ENCODE data around the gene ZGPAT. TPM values are rescaled to one million over a fixed set of nuclear protein-coding genes. Genes with fewer than 3 reads are reported as not detected.

The ZGPAT gene
- total RNA-seq, 1 donor from 2014 or later, result 36.7 TPM

DNA sequence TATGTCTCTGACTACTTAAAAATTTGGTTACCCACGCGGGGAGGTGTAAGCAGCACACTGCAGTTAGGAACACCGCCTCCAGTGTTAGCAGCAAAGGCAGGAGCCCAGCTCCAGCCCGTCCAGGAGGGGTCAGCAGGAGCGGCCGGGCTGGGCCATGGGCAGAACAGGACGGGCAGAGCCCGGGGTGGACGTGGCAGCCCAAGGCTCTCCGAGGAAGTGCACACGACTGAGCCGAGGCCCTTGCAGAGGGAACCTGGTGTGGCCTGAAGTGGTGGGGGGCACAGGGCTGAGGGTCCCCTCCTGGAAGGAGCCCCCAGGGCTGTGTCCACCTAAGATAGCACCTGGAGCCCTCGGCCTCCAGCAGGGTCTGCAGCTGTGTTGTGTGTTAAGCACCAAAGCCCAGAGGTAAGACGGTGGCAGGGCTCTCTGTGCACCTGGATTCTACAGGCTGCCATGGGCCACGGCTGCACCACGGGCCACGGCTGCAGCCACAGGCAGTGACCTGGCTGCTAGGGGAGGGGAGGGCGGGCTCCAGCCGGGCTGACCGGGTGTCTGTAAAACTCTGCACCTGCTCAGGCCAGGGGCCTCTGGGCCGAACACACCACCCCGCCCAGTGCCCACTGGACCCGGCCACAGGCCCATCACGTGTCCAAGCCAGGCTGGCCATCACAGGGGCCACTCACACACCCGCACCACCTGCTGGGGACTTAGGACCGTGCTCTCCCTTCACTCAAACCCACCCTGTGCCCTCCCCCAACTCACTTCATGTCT, 38.3 kb downstream of the ZGPAT start:
- no peak overlapping the region for H3K4me3 Mint-ChIP-seq
- no peaks in the 10 kb centered on the region for H3K27me3 Mint-ChIP-seq (ENCODE audit: insufficient read depth)
- no peak overlapping the region for H3K27ac Mint-ChIP-seq
- H3K36me3 Mint-ChIP-seq (ENCODE audit: low read depth), result peaks cover 4% of the 10 kb centered on the region
- H3K9me3 Mint-ChIP-seq, result no peaks in the 10 kb centered on the region
- no peak for DNase-seq (ENCODE audit: low spot score)
- H3K4me1 Mint-ChIP-seq (ENCODE audit: low read depth), result peaks cover 8% of the 10 kb centered on the region
- intact Hi-C loops (cut with micrococcal nuclease), result no loop called here

GRCh38 chr20:63746751-63747315, 39.0 kb downstream of the ZGPAT start:
- Mint-ChIP-seq H3K9me3 (no peaks in the 10 kb centered on the region), H3K27ac (no peak overlapping the region), H3K4me3 (no peak overlapping the region), H3K4me1 (ENCODE audit: low read depth) (peaks cover 10% of the 10 kb centered on the region), H3K27me3 (ENCODE audit: insufficient read depth) (no peaks in the 10 kb centered on the region), H3K36me3 (ENCODE audit: low read depth) (peaks cover 4% of the 10 kb centered on the region)
- intact Hi-C loops (cut with micrococcal nuclease), result no loop called here
- DNase-seq (ENCODE audit: low spot score), result no peak

GRCh38 chr20:63747622-63748069, 39.8 kb downstream of the ZGPAT start:
- Mint-ChIP-seq H3K4me1 (ENCODE audit: low read depth) (peaks cover 10% of the 10 kb centered on the region), H3K9me3 (no peaks in the 10 kb centered on the region)

DNA sequence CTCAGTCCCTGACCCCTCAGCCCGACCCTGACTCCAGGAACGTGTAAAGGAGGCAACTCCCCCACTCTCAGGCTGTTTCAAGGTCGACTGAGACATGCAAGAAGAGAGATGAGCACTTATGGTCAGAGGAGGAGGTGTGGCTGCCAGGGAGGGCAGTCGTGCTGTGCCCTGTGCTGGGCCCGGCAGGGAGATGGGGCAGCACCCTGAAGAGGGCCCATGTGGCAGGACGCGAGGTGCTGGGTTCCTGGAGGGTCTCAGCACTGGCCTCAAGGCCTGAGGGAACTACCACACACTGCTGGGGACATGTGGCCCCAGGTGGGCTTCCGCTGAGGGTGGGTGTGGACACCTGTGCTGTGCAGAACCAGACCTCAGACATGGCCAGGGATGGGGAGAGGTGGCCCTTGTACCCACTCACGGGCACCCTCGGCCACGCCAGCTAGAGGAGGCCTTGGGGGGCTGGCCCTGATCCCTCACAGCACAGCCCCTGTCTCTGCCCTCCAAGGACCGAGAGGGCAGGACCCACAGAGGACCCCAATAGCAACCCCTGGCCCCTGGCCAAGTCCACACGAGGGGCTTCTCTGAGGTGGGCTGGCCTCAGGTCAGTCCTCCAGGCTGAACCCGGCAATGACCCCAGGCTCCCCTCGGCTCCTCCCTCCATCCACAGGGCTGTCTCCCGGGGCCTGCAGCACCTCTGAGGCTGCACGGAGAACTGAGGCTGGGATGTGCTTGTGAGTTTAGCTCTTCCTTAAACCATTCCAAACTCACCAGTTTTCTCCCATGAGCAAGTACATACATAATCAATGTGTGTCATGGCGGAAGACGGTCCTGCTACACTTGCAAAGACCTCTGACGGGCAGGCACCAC, 40.5 kb downstream of the ZGPAT start:
- Mint-ChIP-seq H3K36me3 (ENCODE audit: low read depth) (peaks cover 4% of the 10 kb centered on the region), H3K4me1 (ENCODE audit: low read depth) (peaks cover 10% of the 10 kb centered on the region), H3K9me3 (no peaks in the 10 kb centered on the region), H3K27me3 (ENCODE audit: insufficient read depth) (no peaks in the 10 kb centered on the region), H3K4me3 (no peak overlapping the region), H3K27ac (no peak overlapping the region)
- no peak for DNase-seq (ENCODE audit: low spot score)
- intact Hi-C loops (cut with micrococcal nuclease), result no loop called here

More at GRCh38 chr20:63747622-63748069, 39.8 kb downstream of the ZGPAT start:
- DNase-seq (ENCODE audit: low spot score), result no peak
- intact Hi-C loops (cut with micrococcal nuclease), result no loop called here
- Mint-ChIP-seq H3K4me3 (no peak overlapping the region), H3K27me3 (ENCODE audit: insufficient read depth) (no peaks in the 10 kb centered on the region), H3K36me3 (ENCODE audit: low read depth) (peaks cover 4% of the 10 kb centered on the region), H3K27ac (no peak overlapping the region)

DNA sequence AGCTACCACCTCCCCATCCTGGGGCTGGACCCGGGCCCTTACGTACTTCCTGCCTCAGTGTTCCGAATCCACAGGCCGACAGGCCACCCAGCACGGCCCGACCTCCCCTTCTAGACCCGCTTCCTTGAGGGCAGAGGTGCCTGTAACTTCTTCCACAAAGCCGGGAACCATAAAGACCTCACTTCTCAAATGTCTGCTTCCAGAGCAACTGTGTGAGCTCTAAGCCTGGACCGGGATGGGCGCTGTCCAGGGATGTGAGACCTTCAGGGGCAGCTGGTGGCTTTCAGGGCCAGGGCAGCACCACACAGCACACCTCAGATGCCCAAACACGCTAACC, 41.1 kb downstream of the ZGPAT start:
- Mint-ChIP-seq H3K36me3 (ENCODE audit: low read depth) (peaks cover under 1% of the 10 kb centered on the region), H3K4me3 (no peak overlapping the region), H3K27ac (no peak overlapping the region), H3K4me1 (ENCODE audit: low read depth) (peaks cover 10% of the 10 kb centered on the region), H3K9me3 (no peaks in the 10 kb centered on the region), H3K27me3 (ENCODE audit: insufficient read depth) (no peaks in the 10 kb centered on the region)
- no peak for DNase-seq (ENCODE audit: low spot score)
- intact Hi-C loops (cut with micrococcal nuclease), result no loop called here

GRCh38 chr20:63749597-63750508, 42.0 kb downstream of the ZGPAT start:
- no peaks in the 10 kb centered on the region for H3K36me3 Mint-ChIP-seq (ENCODE audit: low read depth)
- peak overlapping the region; percentile 29 for H3K27ac Mint-ChIP-seq
- intact Hi-C loops (cut with micrococcal nuclease), result no loop called here
- no peak for DNase-seq (ENCODE audit: low spot score)
- H3K9me3 Mint-ChIP-seq, result no peaks in the 10 kb centered on the region
- peaks cover 10% of the 10 kb centered on the region for H3K4me1 Mint-ChIP-seq (ENCODE audit: low read depth)
- H3K4me3 Mint-ChIP-seq, result no peak overlapping the region
- no peaks in the 10 kb centered on the region for H3K27me3 Mint-ChIP-seq (ENCODE audit: insufficient read depth)

DNA sequence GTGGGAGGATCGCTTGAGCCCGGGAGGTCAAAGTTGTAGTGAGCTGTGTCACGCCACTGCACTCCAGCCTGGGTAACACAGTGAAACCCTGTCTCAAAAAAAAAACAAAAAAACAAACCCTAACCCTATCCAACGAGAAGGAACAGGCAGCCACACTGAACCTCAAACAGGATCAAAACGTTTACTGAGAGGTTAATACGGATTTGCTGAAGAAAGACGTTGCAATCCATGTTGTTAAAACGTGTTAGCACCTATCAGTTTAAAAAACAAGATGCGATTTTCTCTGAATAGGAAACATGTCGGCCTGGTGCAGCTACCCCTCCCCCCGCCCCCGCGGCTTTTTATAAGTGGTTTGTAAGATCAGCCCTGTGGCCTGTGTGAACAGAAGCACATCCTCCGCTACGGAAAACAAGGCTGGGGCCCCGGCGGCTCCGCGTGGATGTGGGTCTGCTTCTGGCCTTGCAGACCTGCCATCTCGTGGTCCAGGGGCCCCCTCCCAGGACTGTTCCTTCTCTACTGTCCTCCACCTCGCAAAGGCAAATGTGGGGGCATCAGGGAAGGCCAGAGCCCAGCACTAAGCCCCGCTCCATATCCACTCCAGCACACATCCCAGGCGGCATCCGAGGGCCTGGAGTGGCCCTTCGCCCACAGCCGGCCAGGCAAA, 43.1 kb downstream of the ZGPAT start:
- Mint-ChIP-seq H3K4me1 (ENCODE audit: low read depth) (peaks cover 10% of the 10 kb centered on the region), H3K4me3 (peak overlapping the region; percentile 49), H3K27ac (peak overlapping the region; percentile 81), H3K27me3 (ENCODE audit: insufficient read depth) (peaks cover 4% of the 10 kb centered on the region), H3K9me3 (no peaks in the 10 kb centered on the region), H3K36me3 (ENCODE audit: low read depth) (no peaks in the 10 kb centered on the region)
- DNase-seq (ENCODE audit: low spot score), result no peak
- intact Hi-C loops (cut with micrococcal nuclease), result loop anchor here (1.0 kb wide), 2 partner anchors 11 to 44 kb away; partner anchors contain the start of gene ARFRP1

DNA sequence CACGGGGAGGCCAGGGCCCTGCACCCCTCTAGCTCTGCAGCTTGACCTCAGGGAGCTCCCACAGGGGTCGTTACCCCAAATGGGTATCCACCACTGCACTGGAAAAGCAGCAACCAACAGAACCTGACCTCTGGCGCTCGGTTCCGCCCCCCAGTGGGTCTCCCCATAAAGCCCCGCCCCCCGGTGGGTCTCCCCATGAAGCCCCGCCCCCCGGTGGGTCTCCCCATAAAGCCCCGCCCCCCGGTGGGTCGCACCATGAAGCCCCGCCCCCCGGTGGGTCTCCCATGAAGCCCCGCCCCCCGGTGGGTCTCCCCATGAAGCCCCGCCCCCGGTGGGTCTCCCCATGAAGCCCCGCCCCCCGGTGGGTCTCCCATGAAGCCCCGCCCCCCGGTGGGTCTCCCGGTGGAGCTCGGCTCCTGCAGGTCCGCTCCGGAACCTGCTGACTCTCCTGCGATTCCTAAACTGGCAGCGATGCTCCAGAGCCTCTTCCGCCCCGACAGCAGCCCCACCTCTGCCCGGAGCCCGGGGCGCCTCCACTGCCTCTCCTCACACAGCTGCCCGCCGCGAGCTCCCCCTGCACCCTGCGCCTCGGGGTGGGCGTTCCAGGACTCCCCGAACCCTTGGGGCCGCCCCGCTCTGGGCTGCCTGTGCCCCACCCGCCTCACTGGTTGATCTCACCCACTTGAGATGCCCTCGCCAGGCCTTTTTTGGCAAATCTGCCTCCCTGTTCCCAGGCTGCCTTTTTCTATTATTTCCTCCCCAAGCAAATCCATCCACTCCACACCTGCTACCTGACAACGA, 43.8 kb downstream of the ZGPAT start:
- Mint-ChIP-seq H3K9me3 (no peaks in the 10 kb centered on the region), H3K27me3 (ENCODE audit: insufficient read depth) (peaks cover 4% of the 10 kb centered on the region), H3K4me3 (peak overlapping the region; percentile 49), H3K27ac (peak overlapping the region; percentile 81), H3K4me1 (ENCODE audit: low read depth) (peaks cover 17% of the 10 kb centered on the region), H3K36me3 (ENCODE audit: low read depth) (no peaks in the 10 kb centered on the region)
- intact Hi-C loops (cut with micrococcal nuclease), result loop anchor here (1.0 kb wide), 2 partner anchors 11 to 44 kb away; partner anchors contain the start of gene ARFRP1
- DNase-seq (ENCODE audit: low spot score), result no peak

DNA sequence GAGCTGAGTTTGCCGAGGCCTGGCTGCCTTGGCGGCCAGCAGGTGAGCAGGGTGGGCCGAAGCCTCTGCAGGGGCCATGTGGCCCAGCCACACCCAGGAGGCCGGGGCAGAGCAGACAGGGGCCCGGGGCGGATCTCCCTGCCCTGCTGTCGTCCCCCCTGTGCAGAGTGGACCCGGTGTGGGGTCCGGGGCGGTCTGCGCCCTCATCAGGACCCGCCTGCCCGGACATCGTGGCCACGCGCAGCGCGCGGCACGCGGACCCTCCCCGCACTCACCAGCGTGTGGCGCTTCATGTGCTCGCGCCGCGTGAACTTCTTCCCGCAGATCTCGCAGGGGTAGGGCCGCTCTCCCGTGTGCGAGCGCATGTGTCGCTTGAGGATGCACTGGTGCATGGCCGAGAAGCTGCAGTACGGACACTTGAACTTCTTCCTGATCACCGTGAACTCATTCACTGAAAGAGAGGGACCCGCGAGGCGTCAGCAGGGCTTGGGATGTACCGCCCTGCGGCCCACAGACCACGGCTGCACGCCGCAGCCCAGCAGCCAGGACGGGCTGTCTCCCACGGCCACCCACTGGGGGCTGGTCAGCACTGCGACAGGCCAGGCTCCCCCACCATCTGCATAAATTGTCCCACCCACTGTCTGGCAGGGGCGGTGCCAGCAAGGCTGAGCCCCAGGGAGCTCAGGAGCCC, 44.7 kb downstream of the ZGPAT start:
- Mint-ChIP-seq H3K4me3 (no peak overlapping the region), H3K27ac (no peak overlapping the region), H3K27me3 (ENCODE audit: insufficient read depth) (peaks cover 4% of the 10 kb centered on the region), H3K4me1 (ENCODE audit: low read depth) (peaks cover 20% of the 10 kb centered on the region), H3K36me3 (ENCODE audit: low read depth) (no peaks in the 10 kb centered on the region), H3K9me3 (no peaks in the 10 kb centered on the region)
- intact Hi-C loops (cut with micrococcal nuclease), result no loop called here
- no peak for DNase-seq (ENCODE audit: low spot score)

DNA sequence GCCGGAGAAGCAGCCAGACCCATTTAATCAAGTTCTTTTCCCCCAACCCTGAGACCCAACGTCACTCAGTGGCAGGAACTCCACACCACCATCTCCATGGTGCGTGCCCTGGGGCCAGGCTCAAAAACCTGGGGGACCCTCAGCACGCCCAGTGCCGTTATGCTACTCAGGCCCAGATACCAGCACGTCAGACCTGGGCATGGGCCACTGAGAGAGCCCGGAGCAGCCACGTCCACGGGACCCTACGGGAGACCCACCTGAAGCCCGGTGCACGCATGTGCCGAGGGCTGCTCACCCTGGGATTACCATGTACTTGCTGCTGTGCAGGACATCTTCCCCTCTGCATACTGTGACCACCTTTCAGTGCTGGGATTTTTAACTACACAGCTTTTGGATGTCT, 45.5 kb downstream of the ZGPAT start:
- DNase-seq (ENCODE audit: low spot score), result no peak
- H3K9me3 Mint-ChIP-seq, result no peaks in the 10 kb centered on the region
- intact Hi-C loops (cut with micrococcal nuclease), result no loop called here
- no peak overlapping the region for H3K4me3 Mint-ChIP-seq
- peaks cover 20% of the 10 kb centered on the region for H3K4me1 Mint-ChIP-seq (ENCODE audit: low read depth)
- H3K27me3 Mint-ChIP-seq (ENCODE audit: insufficient read depth), result peaks cover 7% of the 10 kb centered on the region
- H3K27ac Mint-ChIP-seq, result no peak overlapping the region
- no peaks in the 10 kb centered on the region for H3K36me3 Mint-ChIP-seq (ENCODE audit: low read depth)

DNA sequence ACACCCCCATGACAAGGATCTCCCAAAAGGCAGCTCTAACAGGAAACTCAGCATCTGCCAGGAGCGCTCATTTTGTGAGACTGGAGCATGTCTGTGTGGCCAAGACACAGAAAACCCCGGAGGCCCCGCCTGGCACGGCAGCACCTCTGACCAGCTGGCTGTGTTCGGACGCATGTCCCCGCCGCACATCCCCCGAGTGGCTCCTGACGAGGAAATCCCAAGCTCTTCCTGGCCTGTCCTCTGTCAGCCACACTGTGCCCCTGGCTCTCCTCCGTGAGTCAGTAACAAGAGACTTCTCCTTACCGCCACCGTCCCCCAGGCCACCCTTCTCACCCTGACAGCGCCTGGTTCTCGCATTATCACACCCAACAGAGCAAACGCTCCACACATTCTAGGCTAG, 46.2 kb downstream of the ZGPAT start:
- H3K4me1 Mint-ChIP-seq (ENCODE audit: low read depth), result peaks cover 20% of the 10 kb centered on the region
- H3K27me3 Mint-ChIP-seq (ENCODE audit: insufficient read depth), result peaks cover 8% of the 10 kb centered on the region
- H3K36me3 Mint-ChIP-seq (ENCODE audit: low read depth), result no peaks in the 10 kb centered on the region
- H3K27ac Mint-ChIP-seq, result no peak overlapping the region
- DNase-seq (ENCODE audit: low spot score), result no peak
- no peak overlapping the region for H3K4me3 Mint-ChIP-seq
- no peaks in the 10 kb centered on the region for H3K9me3 Mint-ChIP-seq
- intact Hi-C loops (cut with micrococcal nuclease), result no loop called here

Measured in activated T-helper 1 cell treated with anti-CD3 and anti-CD28 coated beads, Interleukin-12 subunit alpha, Interleukin-12 subunit beta, Interleukin-2, Interleukin-4 antibody, amounts not matched to agents 30 ng/mL and 10 ng/mL and 1 ng/mL, durations not matched to agents 14 hours and 24 hours and 36 hours (primary cell).